Activated naive CD8-positive, alpha-beta T cell treated with anti-CD3 and anti-CD28 coated beads, Interleukin-2, amount 50 U/mL, for 24 hours (primary cell): Measurements from ENCODE around the gene SH3GLB2.

Source experiments
- ATAC-seq: fragments of 150-1000 bp; cut with Tn5 transposase; one replicate; pipeline ENCODE4 v1.10.0; 2021
- DNase-seq: peaks from one replicate; pipeline ENCODE4 v3.0.0; 2021
- H3K27ac Mint-ChIP-seq: one replicate; pipeline ENCODE4 v1.8.0; 2021; ENCODE audit warnings: mild to moderate bottlenecking, mixed read lengths
- H3K27me3 Mint-ChIP-seq: one replicate; pipeline ENCODE4 v1.8.0; 2021; ENCODE audit warnings: mixed read lengths
- H3K36me3 Mint-ChIP-seq: one replicate; pipeline ENCODE4 v1.8.0; 2021; ENCODE audit warnings: low read depth, mixed read lengths
- H3K4me1 Mint-ChIP-seq: one replicate; pipeline ENCODE4 v1.8.0; 2021; ENCODE audit warnings: mixed read lengths
- H3K4me3 Mint-ChIP-seq: one replicate; pipeline ENCODE4 v1.8.0; 2021; ENCODE audit warnings: mild to moderate bottlenecking, moderate library complexity, mixed read lengths
- H3K9me3 Mint-ChIP-seq: one replicate; pipeline ENCODE4 v1.8.0; 2021; ENCODE audit warnings: mixed read lengths

The SH3GLB2 gene

DNA sequence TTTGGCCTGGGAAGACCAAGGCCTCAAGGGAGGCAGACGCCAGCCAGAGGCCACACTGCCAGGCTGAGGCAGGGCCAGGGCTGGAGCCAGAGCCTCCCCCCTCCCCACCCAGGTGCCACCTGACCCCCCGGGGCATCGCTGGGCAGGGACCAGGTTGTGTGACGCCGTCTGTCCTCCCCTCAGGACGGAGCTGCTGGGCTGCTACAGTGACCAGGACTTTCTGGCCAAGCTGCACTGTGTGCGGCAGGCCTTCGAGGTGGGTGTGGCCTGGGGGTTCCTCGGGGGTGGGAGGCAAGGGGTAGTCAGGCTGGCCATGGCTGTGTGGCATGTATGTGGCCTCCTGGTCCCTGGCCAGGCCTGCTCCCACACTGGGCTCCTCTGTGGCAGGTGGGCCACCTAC is 34.9 kb upstream of the SH3GLB2 start:
- H3K36me3 Mint-ChIP-seq: peaks cover 8% of the 10 kb centered on the region

DNA sequence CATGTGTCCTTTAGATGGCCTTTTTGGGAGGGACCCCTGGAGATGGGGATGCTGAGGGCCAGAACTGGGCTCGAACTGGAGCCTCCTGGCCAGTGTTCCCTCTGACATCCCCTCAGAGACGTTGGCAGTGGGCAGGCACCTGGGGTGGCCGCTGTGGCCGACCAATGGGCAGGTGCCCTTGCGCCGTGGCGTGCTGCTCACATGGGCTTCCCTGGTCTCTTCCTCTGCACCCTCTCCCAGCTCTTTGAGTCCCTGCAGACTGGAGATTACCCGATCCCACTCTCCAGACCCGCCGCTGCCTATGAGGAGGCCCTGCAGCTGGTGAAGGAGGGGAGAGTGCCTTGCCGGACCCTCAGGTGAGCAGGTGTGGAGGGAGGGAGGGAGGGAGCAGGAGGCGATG is 32.9 kb upstream of the SH3GLB2 start:
- ATAC-seq (no peak), DNase-seq (no peak)
- H3K27me3 Mint-ChIP-seq: no peaks in the 10 kb centered on the region
- peaks cover 8% of the 10 kb centered on the region for H3K36me3 Mint-ChIP-seq
- H3K4me1 Mint-ChIP-seq: no peaks in the 10 kb centered on the region
- H3K27ac Mint-ChIP-seq: no peak overlapping the region
- H3K9me3 Mint-ChIP-seq: no peaks in the 10 kb centered on the region
- H3K4me3 Mint-ChIP-seq: no peak overlapping the region

More for the DNA sequence above, 34.9 kb upstream of the SH3GLB2 start:
- H3K4me1 Mint-ChIP-seq: peaks cover under 1% of the 10 kb centered on the region
- no peak for ATAC-seq
- DNase-seq: no peak
- no peaks in the 10 kb centered on the region for H3K27me3 Mint-ChIP-seq
- H3K27ac Mint-ChIP-seq: no peak overlapping the region
- no peaks in the 10 kb centered on the region for H3K9me3 Mint-ChIP-seq
- H3K4me3 Mint-ChIP-seq: no peak overlapping the region

DNA sequence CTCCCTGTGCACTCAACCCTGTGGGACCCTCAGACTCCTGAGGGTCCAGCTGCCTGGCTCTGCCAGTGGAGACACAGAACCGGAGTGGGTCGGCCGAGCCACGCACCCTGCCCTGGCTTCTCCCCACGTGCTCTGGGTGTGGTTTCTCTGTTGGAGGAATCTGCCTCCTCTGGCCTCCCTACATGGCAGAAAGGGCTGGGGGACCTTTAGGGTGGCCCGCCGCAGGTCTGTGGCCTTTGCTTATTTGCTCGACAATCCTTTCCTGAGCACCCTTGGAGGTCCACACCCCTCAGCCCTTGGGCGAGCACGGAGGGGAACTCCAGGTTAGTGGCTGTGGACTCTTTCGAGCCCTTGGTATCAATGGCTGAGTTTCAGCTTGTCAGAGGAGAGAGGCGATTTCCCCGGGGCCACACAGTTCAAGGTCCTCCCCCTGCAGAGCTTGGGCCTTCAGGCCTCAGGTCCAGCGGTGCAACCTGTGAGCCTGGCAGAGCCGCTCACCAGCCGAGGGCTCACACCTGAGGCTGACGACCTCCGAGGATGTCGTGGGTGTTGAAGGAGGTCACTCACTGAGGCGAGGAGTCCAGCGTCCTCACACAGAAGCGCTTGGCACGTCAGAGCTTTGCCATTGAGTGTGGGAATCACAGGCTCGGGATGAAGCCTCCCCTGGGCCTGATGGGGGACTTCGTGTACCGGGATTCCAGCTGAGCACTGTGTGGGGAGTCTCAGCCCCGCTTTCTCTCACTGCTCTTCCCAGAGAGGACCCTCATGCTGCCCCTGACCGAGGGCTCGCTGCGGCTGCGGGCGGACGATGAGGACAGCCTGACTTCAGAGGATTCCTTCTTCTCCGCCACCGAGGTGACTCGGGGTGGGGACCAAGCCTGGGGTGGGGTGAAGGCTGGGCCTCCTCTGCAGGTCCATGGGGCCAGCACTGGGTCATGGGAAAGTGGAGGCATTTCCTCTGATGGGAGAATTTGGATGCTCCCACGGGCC is 32.0 kb upstream of the SH3GLB2 start:
- no peaks in the 10 kb centered on the region for H3K4me1 Mint-ChIP-seq
- no peaks in the 10 kb centered on the region for H3K27me3 Mint-ChIP-seq
- DNase-seq: no peak
- no peak for ATAC-seq
- H3K36me3 Mint-ChIP-seq: peaks cover 4% of the 10 kb centered on the region
- no peak overlapping the region for H3K4me3 Mint-ChIP-seq
- H3K9me3 Mint-ChIP-seq: no peaks in the 10 kb centered on the region
- no peak overlapping the region for H3K27ac Mint-ChIP-seq

DNA sequence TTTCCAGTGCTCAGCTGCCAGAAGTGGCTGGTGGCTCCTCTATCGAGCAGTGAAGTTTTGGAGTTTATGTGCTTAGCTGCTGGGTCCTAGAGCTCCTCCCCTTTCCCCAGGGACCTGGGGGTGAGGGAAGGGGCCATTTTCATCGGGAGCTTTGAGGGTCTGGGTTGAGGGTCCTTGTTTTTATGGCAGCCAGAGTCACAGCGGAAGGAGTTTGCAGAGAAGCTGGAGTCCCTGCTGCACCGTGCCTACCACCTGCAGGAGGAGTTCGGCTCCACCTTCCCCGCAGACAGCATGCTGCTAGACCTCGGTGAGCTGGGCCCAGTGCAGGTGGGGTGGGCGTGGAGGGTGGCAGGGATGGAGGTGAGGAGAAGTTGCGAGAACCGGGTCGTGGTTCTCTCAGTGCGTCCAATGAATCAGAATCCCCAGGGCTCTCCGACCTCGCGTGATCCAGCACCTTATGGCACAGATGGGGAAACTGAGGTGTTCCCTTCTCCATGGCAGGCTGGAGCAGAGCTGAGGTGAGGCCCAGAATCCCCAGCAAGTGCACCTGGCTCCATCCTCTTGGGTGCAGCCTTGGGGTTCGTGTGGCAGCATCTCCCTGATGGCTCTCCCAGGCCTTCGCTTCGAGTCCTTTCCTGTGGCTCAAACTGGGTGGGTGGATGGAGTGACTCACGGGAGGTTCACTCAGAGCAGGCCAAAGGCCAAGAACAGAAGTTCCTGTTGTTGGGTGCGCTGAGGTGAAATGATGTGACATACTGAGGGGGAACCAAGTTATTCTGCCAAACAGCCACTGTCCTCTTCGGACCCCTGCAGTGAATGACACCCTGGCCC is 31.0 kb upstream of the SH3GLB2 start:
- Mint-ChIP-seq H3K4me3 (no peak overlapping the region), H3K36me3 (peaks cover 5% of the 10 kb centered on the region), H3K9me3 (no peaks in the 10 kb centered on the region), H3K4me1 (no peaks in the 10 kb centered on the region), H3K27me3 (no peaks in the 10 kb centered on the region), H3K27ac (no peak overlapping the region)
- ATAC-seq (no peak), DNase-seq (no peak)

DNA sequence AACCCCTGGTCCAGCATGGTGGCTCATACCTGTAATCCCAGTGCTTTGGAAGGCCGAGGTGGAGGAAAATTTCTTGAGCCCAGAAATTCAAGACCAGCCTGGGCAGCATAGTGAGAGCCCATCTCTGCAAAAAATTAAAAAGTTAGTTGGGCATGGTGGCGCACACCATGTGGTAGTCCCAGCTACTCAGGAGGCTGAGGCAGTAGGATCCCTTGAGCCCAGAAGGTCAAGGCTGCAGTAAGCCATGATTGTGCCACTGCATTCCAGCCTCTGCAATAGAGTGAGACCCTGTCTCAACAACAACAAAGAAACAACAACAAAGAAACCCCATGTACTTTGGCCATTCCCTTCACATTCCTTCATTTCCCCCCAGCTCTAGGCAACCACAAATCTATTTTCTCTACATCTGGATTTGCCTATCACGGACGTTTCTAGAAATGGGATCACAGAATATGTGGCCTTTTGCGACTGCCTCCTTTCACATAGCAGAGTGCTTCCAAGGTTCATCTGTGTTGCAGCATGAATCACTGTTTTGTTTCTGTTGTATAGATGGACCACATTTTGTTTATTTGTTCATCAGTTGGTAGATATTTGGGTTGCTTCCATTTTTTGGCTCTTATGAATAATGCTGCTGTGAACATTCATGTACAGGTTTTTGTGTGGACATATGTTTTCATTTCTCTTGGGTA is 26.2 kb upstream of the SH3GLB2 start:
- Mint-ChIP-seq H3K27ac (no peak overlapping the region), H3K27me3 (no peaks in the 10 kb centered on the region), H3K4me1 (no peaks in the 10 kb centered on the region), H3K4me3 (no peak overlapping the region), H3K36me3 (peaks cover 4% of the 10 kb centered on the region), H3K9me3 (no peaks in the 10 kb centered on the region)
- DNase-seq (no peak), ATAC-seq (no peak)

DNA sequence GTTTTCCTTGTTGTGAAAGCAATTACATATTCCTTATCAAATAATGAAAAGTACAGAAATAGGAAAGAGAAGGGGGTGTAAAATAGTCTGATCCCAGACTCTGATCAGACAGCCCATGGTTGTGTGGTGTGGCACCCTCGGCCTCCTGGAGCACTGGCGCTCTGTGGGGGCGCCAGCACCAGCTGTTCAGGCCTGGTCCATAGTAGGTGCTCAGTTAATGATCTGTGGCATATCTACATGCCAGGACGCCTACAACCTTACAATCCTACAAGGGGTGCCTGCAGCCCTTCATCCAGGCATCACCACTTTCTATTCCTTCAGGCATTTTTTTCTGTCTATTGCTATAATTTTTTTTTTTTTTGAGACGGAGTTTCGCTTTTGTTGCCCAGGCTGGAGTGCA is 24.9 kb upstream of the SH3GLB2 start:
- no peak overlapping the region for H3K27ac Mint-ChIP-seq
- peaks cover 4% of the 10 kb centered on the region for H3K36me3 Mint-ChIP-seq
- H3K9me3 Mint-ChIP-seq: no peaks in the 10 kb centered on the region
- no peak overlapping the region for H3K4me3 Mint-ChIP-seq
- DNase-seq (no peak), ATAC-seq (no peak)
- H3K4me1 Mint-ChIP-seq: no peaks in the 10 kb centered on the region
- no peaks in the 10 kb centered on the region for H3K27me3 Mint-ChIP-seq

DNA sequence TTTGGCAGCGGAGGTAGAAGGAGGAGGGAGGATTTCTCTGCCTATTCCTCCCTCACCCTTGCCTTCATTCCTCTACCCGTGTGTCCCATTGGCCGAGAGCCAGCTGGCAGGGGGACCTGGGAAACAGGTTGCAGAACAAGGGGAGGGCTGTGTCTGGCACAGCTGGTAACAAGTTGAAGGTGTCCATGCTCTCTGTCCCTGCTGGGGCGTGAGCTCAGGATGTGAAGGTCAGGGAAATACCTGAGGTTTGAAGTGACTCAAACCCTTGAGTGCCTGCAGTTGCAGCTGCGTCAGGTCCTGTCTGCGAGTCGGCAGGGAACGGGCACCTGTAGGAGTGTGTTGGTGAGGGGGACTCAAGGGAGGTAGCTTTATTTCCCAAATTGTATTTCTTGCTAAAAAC is 24.5 kb upstream of the SH3GLB2 start:
- DNase-seq: no peak

DNA sequence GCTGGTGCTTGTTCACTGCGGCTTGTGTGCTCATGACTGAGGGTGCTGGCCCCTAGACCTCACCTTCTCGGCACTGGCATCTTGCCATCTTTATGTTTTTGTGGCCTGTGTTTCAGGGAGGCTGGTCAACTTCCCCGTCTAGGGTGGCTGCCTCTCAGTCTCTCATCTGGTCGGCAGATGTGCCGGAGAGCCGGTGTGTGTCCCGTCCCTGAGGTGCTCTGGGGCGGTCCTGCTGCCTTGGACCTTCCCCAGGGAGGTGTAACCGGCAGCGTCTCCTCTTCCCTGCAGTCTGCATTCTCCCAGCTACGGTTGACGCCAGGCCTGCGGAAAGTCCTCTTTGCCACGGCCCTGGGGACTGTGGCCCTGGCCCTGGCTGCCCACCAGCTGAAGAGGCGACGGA is 13.9 kb upstream of the SH3GLB2 start:
- no peak for ATAC-seq
- Mint-ChIP-seq H3K9me3 (no peaks in the 10 kb centered on the region), H3K4me1 (peaks cover 17% of the 10 kb centered on the region), H3K27ac (no peak overlapping the region), H3K36me3 (peaks cover 16% of the 10 kb centered on the region), H3K27me3 (no peaks in the 10 kb centered on the region), H3K4me3 (no peak overlapping the region)
- no peak for DNase-seq

More for the DNA sequence above, 24.5 kb upstream of the SH3GLB2 start:
- H3K4me1 Mint-ChIP-seq: no peaks in the 10 kb centered on the region
- H3K4me3 Mint-ChIP-seq: no peak overlapping the region
- H3K27ac Mint-ChIP-seq: no peak overlapping the region
- H3K36me3 Mint-ChIP-seq: peaks cover 6% of the 10 kb centered on the region
- no peaks in the 10 kb centered on the region for H3K27me3 Mint-ChIP-seq
- H3K9me3 Mint-ChIP-seq: no peaks in the 10 kb centered on the region
- no peak for ATAC-seq

DNA sequence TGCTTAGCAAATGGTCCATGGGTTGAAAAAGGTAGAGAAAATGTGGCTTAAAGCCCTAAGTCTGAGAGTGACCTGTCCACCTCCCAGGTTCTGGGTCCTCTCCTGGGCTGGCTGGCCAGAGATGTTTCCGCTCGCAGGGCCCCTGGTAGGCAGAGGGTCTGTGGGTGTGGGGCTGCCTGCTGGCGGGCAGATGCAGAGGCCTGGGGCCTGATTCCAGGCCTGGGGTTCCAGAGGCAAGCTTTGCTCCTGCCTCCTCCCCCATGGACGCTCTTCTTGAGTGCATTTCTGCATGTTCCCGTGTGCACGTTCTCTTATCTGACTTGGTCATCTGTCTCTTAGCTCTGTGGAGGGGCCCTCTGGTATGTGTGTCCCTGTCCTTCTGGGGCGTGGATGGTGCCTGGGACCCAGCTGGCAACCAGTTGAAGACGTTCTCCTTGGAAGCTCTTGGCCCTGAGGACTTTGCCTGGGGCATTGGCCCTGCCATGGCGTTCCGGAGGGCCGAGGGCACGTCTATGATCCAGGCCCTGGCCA is 12.0 kb upstream of the SH3GLB2 start:
- no peak for DNase-seq
- Mint-ChIP-seq H3K4me1 (peaks cover 27% of the 10 kb centered on the region), H3K9me3 (no peaks in the 10 kb centered on the region), H3K27ac (no peak overlapping the region), H3K4me3 (no peak overlapping the region), H3K27me3 (no peaks in the 10 kb centered on the region), H3K36me3 (peaks cover 16% of the 10 kb centered on the region)
- ATAC-seq: no peak

DNA sequence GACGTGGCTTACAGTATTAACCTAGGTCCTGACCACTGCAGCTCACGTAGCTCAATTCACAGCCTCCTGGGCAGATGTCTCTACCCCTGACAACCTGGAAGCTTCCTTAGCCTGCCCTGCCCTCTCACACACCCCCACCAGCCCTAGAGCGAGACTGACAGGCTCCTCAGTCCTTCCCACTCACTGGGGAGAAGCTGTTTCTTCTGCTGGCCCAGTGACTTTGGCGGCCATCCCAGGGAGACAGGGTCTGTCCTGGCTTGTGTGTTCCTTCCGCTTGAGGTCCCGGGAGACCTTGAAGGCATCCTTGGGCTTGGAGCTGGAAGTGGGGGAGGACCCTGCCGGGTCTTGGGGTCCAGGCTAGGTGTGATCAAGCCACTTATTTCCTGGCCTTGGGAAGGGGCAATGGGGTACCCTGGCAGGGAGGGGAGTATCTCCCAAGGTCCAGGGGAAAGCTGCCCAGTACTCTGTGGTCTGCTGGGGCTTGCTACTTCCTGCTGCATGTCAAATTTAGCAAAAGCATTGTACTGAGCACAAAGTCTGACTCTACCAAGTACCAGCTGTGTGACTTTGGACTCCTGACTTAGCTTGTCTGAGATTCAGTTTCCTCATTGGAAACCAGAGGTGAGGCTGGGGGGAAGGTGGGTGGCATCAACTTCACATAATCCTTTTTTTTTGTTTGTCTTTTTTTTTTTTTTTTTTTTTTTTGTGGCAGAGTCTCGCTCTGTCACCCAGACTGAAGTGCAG is 10.2 kb upstream of the SH3GLB2 start:
- H3K4me1 Mint-ChIP-seq: peaks cover 27% of the 10 kb centered on the region
- H3K4me3 Mint-ChIP-seq: peak overlapping the region; percentile 91
- H3K36me3 Mint-ChIP-seq: peaks cover 12% of the 10 kb centered on the region
- H3K27me3 Mint-ChIP-seq: no peaks in the 10 kb centered on the region
- no peak overlapping the region for H3K27ac Mint-ChIP-seq
- ATAC-seq: no peak
- no peaks in the 10 kb centered on the region for H3K9me3 Mint-ChIP-seq
- DNase-seq: no peak

DNA sequence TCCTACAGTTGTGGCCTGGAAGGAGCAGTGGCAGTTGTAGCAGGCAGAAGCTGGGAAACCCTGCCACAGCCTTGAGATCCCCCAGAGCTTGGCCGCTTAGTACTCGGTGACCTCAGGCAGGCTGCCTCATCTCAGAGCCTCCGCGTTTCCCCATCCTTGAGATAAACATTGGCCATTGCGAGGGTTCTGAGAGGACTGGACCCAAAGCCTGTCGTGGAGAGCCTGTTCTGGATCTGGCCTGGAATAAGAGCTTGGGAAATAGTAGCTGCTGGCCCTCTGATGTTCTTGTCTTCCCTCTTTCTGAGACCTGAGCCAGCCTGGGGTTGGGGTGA is 9.6 kb upstream of the SH3GLB2 start:
- Mint-ChIP-seq H3K27ac (no peak overlapping the region), H3K27me3 (no peaks in the 10 kb centered on the region), H3K4me1 (peaks cover 27% of the 10 kb centered on the region)

DNA sequence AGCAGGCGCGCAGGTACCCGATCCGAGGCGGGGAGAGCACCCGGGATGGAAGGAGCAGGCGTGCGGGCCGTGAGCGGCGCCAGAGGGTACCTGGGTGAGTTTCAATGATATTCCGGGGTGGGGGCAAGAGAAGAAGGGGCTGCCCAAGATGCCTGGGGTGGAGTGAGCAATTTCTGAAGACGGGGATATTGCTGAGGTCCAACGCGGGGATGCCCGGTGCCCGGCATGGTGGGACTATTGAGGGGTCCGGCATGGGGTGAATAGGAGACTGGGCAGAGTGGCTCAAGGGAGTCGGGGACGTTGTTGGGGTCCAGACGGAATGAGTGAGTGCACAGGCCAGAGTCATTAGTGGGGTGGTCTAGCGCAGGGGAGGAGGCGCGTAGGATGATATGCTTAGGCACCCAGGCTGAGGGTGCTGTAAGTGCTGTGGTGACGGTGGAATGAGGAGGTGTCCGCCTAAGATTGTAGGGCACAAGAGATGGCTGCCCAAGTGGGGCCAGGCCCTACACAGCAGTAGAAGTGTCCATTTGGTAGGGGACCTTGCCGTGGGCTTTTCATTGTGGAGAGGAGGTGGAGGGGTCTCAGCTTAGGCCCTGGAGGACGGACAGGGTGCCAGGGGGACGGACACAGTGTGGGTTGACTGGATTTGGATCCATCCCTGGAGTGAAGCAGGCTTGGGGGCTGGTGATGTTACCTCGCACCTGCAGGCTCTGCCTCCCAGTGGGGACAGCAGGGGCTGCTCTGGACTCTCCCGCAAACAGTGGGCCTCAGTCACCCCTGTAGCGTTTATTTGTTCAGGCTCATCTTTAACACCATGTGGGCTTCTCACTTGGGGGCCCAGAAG is 9.0 kb upstream of the SH3GLB2 start:
- DNase-seq (no peak), ATAC-seq (no peak)
- Mint-ChIP-seq H3K4me3 (peak overlapping the region; percentile 91), H3K9me3 (no peaks in the 10 kb centered on the region), H3K36me3 (peaks cover 5% of the 10 kb centered on the region), H3K4me1 (peaks cover 27% of the 10 kb centered on the region), H3K27me3 (no peaks in the 10 kb centered on the region), H3K27ac (peak overlapping the region; percentile 78)

More for the DNA sequence above, 9.6 kb upstream of the SH3GLB2 start:
- no peaks in the 10 kb centered on the region for H3K9me3 Mint-ChIP-seq
- ATAC-seq: no peak
- H3K36me3 Mint-ChIP-seq: peaks cover 9% of the 10 kb centered on the region
- peak overlapping the region; percentile 91 for H3K4me3 Mint-ChIP-seq
- no peak for DNase-seq

DNA sequence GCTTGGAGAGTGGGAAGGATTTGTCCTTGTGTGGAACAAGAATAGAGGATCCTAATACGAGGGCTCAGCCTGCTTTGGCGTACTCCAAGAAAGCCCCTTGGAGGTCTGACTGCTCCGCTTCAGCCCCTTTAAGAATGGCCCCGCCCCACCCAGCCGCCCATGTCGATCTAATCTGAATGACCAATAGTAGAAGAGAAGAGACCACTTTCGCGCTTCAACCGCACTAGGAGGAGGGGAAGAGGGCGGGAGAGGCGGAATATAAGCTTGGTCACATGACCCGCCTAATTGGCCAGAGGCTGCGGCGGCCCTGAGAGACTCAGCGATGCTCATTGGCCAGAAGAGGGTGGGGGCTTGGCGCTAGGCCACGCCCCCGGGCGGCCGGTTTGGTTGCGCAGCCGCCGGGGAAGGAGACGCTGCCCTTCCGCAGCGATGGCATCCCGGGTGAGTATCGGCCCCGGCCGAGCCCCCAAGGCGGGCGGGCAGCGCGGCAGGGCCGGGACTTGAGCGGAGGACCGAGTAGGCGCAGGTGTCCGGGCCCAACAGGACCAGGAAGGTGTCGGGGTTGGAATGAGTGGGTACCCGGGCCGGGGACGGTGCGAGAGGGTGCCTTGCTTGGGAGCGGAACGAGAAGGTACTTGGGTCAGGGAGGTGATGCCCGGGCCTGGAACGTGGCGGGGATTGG is 8.3 kb upstream of the SH3GLB2 start, which contains the start of gene MIGA2:
TSS of gene MIGA2 (plus strand) at position 386 of the 682 bp plus-strand sequence. CDS start 3,969 bp downstream, outside the sequence.
- DNase-seq: peak; percentile 93
- Mint-ChIP-seq H3K36me3 (peaks cover 5% of the 10 kb centered on the region), H3K4me1 (peaks cover 27% of the 10 kb centered on the region), H3K27ac (peak within 1 kb of the TSS; percentile 78), H3K9me3 (no peaks in the 10 kb centered on the region), H3K4me3 (peak within 1 kb of the TSS; percentile 91), H3K27me3 (no peaks in the 10 kb centered on the region)
- ATAC-seq: peak; percentile 98
